ENCODE data around the gene CDC40. TPM values are rescaled to one million over a fixed set of nuclear protein-coding genes. Genes with fewer than 3 reads are reported as not detected.

The CDC40 gene
- total RNA-seq, 1 donor from 2014 or later, result 40.1 TPM

GRCh38 chr6:110181131-110182030, 1.2 kb downstream of the CDC40 start:
- no peaks in the 10 kb centered on the region for H3K27me3 ChIP-seq
- H3K9ac ChIP-seq, result peak overlapping the region; percentile 78
- H3K4me2 ChIP-seq, result peak overlapping the region; percentile 87
- TF ChIP-seq EZH2phosphoT487 (IDR thresholded peaks at IDR 0.05) (no peak), EZH2 (IDR thresholded peaks at IDR 0.05) (no peak)
- Mint-ChIP-seq H3K4me1 (peaks cover 3% of the 10 kb centered on the region), H3K27ac (no peak overlapping the region), H3K27me3 (ENCODE audit: insufficient read depth, low read depth) (no peaks in the 10 kb centered on the region), H3K4me3 (no peak overlapping the region), H3K9me3 (no peaks in the 10 kb centered on the region), H3K36me3 (no peaks in the 10 kb centered on the region)
- no peak overlapping the region for H3K27ac ChIP-seq
- no peak for DNase-seq (ENCODE audit: low spot score)
- H3K36me3 ChIP-seq, result no peaks in the 10 kb centered on the region
- no peaks in the 10 kb centered on the region for H3K9me3 ChIP-seq (ENCODE audit: low read depth)
- peaks cover 22% of the 10 kb centered on the region for H4K20me1 ChIP-seq (ENCODE audit: low read depth)
- H2AFZ ChIP-seq (replicated peaks), result no peak overlapping the region
- H3K4me3 ChIP-seq, result peak overlapping the region; percentile 75
- peaks cover 24% of the 10 kb centered on the region for H3K4me1 ChIP-seq
- peaks cover 87% of the 10 kb centered on the region for H3K79me2 ChIP-seq (ENCODE audit: low read depth)
- H3F3A ChIP-seq (ENCODE audit: low read depth), result peaks cover 3% of the 10 kb centered on the region

GRCh38 chr6:110183292-110183885, 3.2 kb downstream of the CDC40 start:
- Mint-ChIP-seq H3K27me3 (ENCODE audit: insufficient read depth, low read depth) (no peaks in the 10 kb centered on the region), H3K4me3 (no peak overlapping the region), H3K9me3 (no peaks in the 10 kb centered on the region), H3K36me3 (no peaks in the 10 kb centered on the region), H3K27ac (no peak overlapping the region), H3K4me1 (no peaks in the 10 kb centered on the region)
- Histone ChIP-seq H3K4me2 (peak overlapping the region; percentile 87), H3K4me1 (peaks cover 12% of the 10 kb centered on the region), H3K27me3 (no peaks in the 10 kb centered on the region), H3F3A (ENCODE audit: low read depth) (peaks cover under 1% of the 10 kb centered on the region), H2AFZ (replicated peaks) (no peak overlapping the region), H3K4me3 (no peak overlapping the region), H3K36me3 (no peaks in the 10 kb centered on the region), H3K79me2 (ENCODE audit: low read depth) (peaks cover 87% of the 10 kb centered on the region), H4K20me1 (ENCODE audit: low read depth) (peaks cover 4% of the 10 kb centered on the region), H3K9me3 (ENCODE audit: low read depth) (no peaks in the 10 kb centered on the region), H3K9ac (no peak overlapping the region), H3K27ac (no peak overlapping the region)
- no peak for DNase-seq (ENCODE audit: low spot score)
- TF ChIP-seq EZH2 (IDR thresholded peaks at IDR 0.05), result no peak
- TF ChIP-seq CTCF (IDR thresholded peaks at IDR 0.05), result no peak
- TF ChIP-seq EZH2phosphoT487 (IDR thresholded peaks at IDR 0.05), result no peak

- Histone ChIP-seq H3K79me2 (ENCODE audit: low read depth) (peaks cover 98% of the 10 kb centered on the region), H3K27ac (no peak overlapping the region), H3K9me3 (ENCODE audit: low read depth) (no peaks in the 10 kb centered on the region), H3K4me2 (no peak overlapping the region), H2AFZ (replicated peaks) (no peak overlapping the region), H3K4me3 (no peak overlapping the region), H3F3A (ENCODE audit: low read depth) (no peaks in the 10 kb centered on the region), H3K27me3 (no peaks in the 10 kb centered on the region), H4K20me1 (ENCODE audit: low read depth) (peaks cover 11% of the 10 kb centered on the region), H3K36me3 (no peaks in the 10 kb centered on the region), H3K9ac (no peak overlapping the region), H3K4me1 (peaks cover 16% of the 10 kb centered on the region)
- no peak for DNase-seq (ENCODE audit: low spot score)
- H3K4me1 Mint-ChIP-seq, result no peaks in the 10 kb centered on the region
- H3K36me3 Mint-ChIP-seq, result no peaks in the 10 kb centered on the region
- H3K4me3 Mint-ChIP-seq, result no peak overlapping the region
- H3K27me3 Mint-ChIP-seq (ENCODE audit: insufficient read depth, low read depth), result no peaks in the 10 kb centered on the region
- no peaks in the 10 kb centered on the region for H3K9me3 Mint-ChIP-seq
- TF ChIP-seq CTCF (IDR thresholded peaks at IDR 0.05) (no peak), EZH2 (IDR thresholded peaks at IDR 0.05) (no peak), EZH2phosphoT487 (IDR thresholded peaks at IDR 0.05) (no peak)
- H3K27ac Mint-ChIP-seq, result no peak overlapping the region
These were observed 5.7 kb downstream of the CDC40 start for GRCh38 chr6:110185879-110186278.

All from neural progenitor cell (in vitro differentiated cells).